Glutamatergic neuron (in vitro differentiated cells): ENCODE measurements around the gene TMEM120B. TPM values are rescaled to one million over a fixed set of nuclear protein-coding genes. Genes with fewer than 3 reads are reported as not detected.
A peak's percentile ranks its signal among the peaks of the same experiment; 100 is the strongest.

Source experiments
- DNase-seq: peaks from one replicate; pipeline ENCODE4 v3.0.0; 2022
- H3K27ac Mint-ChIP-seq: one replicate; pipeline ENCODE4 v1.8.0; 2020; ENCODE audit warnings: mild to moderate bottlenecking, mixed read lengths, inconsistent platforms; ENCODE audit not compliant: unreplicated experiment
- H3K27me3 Mint-ChIP-seq: one replicate; pipeline ENCODE4 v1.8.0; 2020; ENCODE audit warnings: mild to moderate bottlenecking, moderate library complexity, mixed read lengths, inconsistent platforms; ENCODE audit not compliant: unreplicated experiment
- H3K36me3 Mint-ChIP-seq: one replicate; pipeline ENCODE4 v1.8.0; 2020; ENCODE audit warnings: mild to moderate bottlenecking, mixed read lengths, inconsistent platforms; ENCODE audit not compliant: unreplicated experiment
- H3K4me1 Mint-ChIP-seq: one replicate; pipeline ENCODE4 v1.8.0; 2020; ENCODE audit warnings: mild to moderate bottlenecking, low read depth, mixed read lengths, inconsistent platforms; ENCODE audit not compliant: unreplicated experiment
- H3K4me3 Mint-ChIP-seq: one replicate; pipeline ENCODE4 v1.8.0; 2020; ENCODE audit warnings: mild to moderate bottlenecking, mixed read lengths, inconsistent platforms; ENCODE audit not compliant: unreplicated experiment
- H3K9me3 Mint-ChIP-seq: one replicate; pipeline ENCODE4 v1.8.0; 2020; ENCODE audit warnings: mild to moderate bottlenecking, moderate library complexity, mixed read lengths, inconsistent platforms; ENCODE audit not compliant: unreplicated experiment
- CTCF ChIP-seq: fragments of 200-600 bp; sonication (generic); IDR thresholded peaks from one replicate; pipeline ENCODE4 v1.5.0; 2021; ENCODE audit not compliant: partially characterized antibody, unreplicated experiment
- total RNA-seq: library from RNA; stranded (reverse); fragmentation: NEBNext Ultra II Directional; extraction: Animal tissue kit (Norgen Biotek cat#: 25700); gene quantifications from one replicate; pipeline ENCODE4 v1.2.1, GENCODE V29; 2021; ENCODE audit not compliant: unreplicated experiment

Gene TMEM120B
- total RNA-seq, 1 donor from 2014 or later, result 205 TPM

- Mint-ChIP-seq H3K4me3 (no peak overlapping the region), H3K36me3 (no peaks in the 10 kb centered on the region), H3K4me1 (peaks cover 18% of the 10 kb centered on the region), H3K27ac (peak overlapping the region; percentile 62), H3K9me3 (peaks cover 25% of the 10 kb centered on the region), H3K27me3 (peaks cover 23% of the 10 kb centered on the region)
- no peak for DNase-seq
- TF ChIP-seq CTCF, result no peak
These were observed 67.9 kb downstream of the TMEM120B start for GRCh38 chr12:121780429-121780828.

- no peak for DNase-seq
- no peak for TF ChIP-seq CTCF
- peak overlapping the region; percentile 78 for H3K27ac Mint-ChIP-seq
These were observed 69.0 kb downstream of the TMEM120B start for GRCh38 chr12:121781484-121781997.

GRCh38 chr12:121781998-121782979 lies 69.7 kb downstream of the TMEM120B start:
- no peaks in the 10 kb centered on the region for H3K36me3 Mint-ChIP-seq
- H3K27ac Mint-ChIP-seq, result peak overlapping the region; percentile 78
- H3K27me3 Mint-ChIP-seq, result peaks cover 27% of the 10 kb centered on the region
- TF ChIP-seq CTCF, result no peak
- peak overlapping the region; percentile 25 for H3K4me3 Mint-ChIP-seq
- peaks cover 18% of the 10 kb centered on the region for H3K4me1 Mint-ChIP-seq
- peaks cover 29% of the 10 kb centered on the region for H3K9me3 Mint-ChIP-seq
- no peak for DNase-seq

More at GRCh38 chr12:121781484-121781997, 69.0 kb downstream of the TMEM120B start:
- H3K9me3 Mint-ChIP-seq, result peaks cover 26% of the 10 kb centered on the region
- H3K4me1 Mint-ChIP-seq, result peaks cover 18% of the 10 kb centered on the region
- H3K4me3 Mint-ChIP-seq, result peak overlapping the region; percentile 25
- peaks cover 27% of the 10 kb centered on the region for H3K27me3 Mint-ChIP-seq
- no peaks in the 10 kb centered on the region for H3K36me3 Mint-ChIP-seq

- Mint-ChIP-seq H3K36me3 (no peaks in the 10 kb centered on the region), H3K4me3 (peak overlapping the region; percentile 53), H3K27ac (peak overlapping the region; percentile 49), H3K27me3 (peaks cover 27% of the 10 kb centered on the region), H3K4me1 (peaks cover 17% of the 10 kb centered on the region), H3K9me3 (peaks cover 28% of the 10 kb centered on the region)
- TF ChIP-seq CTCF, result no peak
- DNase-seq, result no peak
These were observed 71.2 kb downstream of the TMEM120B start for GRCh38 chr12:121783766-121784165.

- Mint-ChIP-seq H3K36me3 (no peaks in the 10 kb centered on the region), H3K27me3 (peaks cover 27% of the 10 kb centered on the region), H3K4me3 (peak overlapping the region; percentile 20), H3K27ac (peak overlapping the region; percentile 33), H3K4me1 (peaks cover 17% of the 10 kb centered on the region), H3K9me3 (peaks cover 28% of the 10 kb centered on the region)
- DNase-seq, result no peak
- no peak for TF ChIP-seq CTCF
These were observed 71.9 kb downstream of the TMEM120B start for GRCh38 chr12:121784460-121784859.
